SK-N-SH (cell line): Measurements from ENCODE around the gene BNIP5. TPM values are rescaled to one million over a fixed set of nuclear protein-coding genes. Genes with fewer than 3 reads are reported as not detected.

Source experiments
- CTCF ChIA-PET: fragments of 300-600, 350-600 bp; formaldehyde crosslinking; extraction: SDS; loops from one replicate; lab custom pipeline; 2021; lab: Yijun Ruan, JAX
- POLR2A ChIA-PET: fragments of 350-600 bp; sonication (Branson Sonifier 250); formaldehyde crosslinking; extraction: SDS; loops from one replicate; lab custom pipeline; 2020; ENCODE audit warnings: antibody characterized with exemption, inconsistent platforms; lab: Yijun Ruan, JAX
- DNase-seq: peaks from one replicate; pipeline ENCODE4 v3.0.0; 2012
- H2AFZ ChIP-seq: fragments of 200-600 bp; sonication (generic); 2 replicates; pipeline ENCODE4 v1.8.1; 2016; ENCODE audit warnings: antibody characterized with exemption, mild to moderate bottlenecking, low read depth
- H3F3A ChIP-seq: fragments of 200-600 bp; sonication (generic); replicated peaks from 2 replicates; pipeline ENCODE3; 2016; ENCODE audit warnings: antibody characterized with exemption, mild to moderate bottlenecking; ENCODE audit not compliant: insufficient read depth
- H3K27ac ChIP-seq, 2 experiments: fragments of 200-500 bp in 1 of 2; fragments of 200-600 bp in 1 of 2; sonication (Bioruptor generic) in 1 of 2; sonication (generic), shearing (Covaris generic) in 1 of 2; 2 replicates each; pipeline versions ENCODE4 v1.5.1 to v1.6.1; 2014 to 2016; ENCODE audit warnings: low read depth in 2 of 2, inconsistent platforms in 1 of 2, low read length in 1 of 2, mild to moderate bottlenecking in 1 of 2, mixed read lengths in 1 of 2
- H3K27me3 ChIP-seq: fragments of 200-600 bp; sonication (generic), shearing (Covaris generic); 2 replicates; pipeline ENCODE4 v1.6.1; 2016; ENCODE audit warnings: mixed run types; ENCODE audit not compliant: insufficient read depth
- H3K36me3 ChIP-seq, 2 experiments: fragments of 200-500 bp in 1 of 2; fragments of 200-600 bp in 1 of 2; sonication (Bioruptor generic) in 1 of 2; sonication (generic) in 1 of 2; replicated peaks in 1 of 2; 2 replicates each; pipeline versions ENCODE3 to v1.5.1; 2014 to 2016; ENCODE audit warnings: low read length in 1 of 2, mild to moderate bottlenecking in 1 of 2; ENCODE audit not compliant: insufficient read depth in 2 of 2, control insufficient read depth in 1 of 2
- H3K4me1 ChIP-seq, 2 experiments: fragments of 200-500 bp in 1 of 2; fragments of 200-600 bp in 1 of 2; sonication (Bioruptor generic) in 1 of 2; sonication (generic), shearing (Covaris generic) in 1 of 2; 2 replicates each; pipeline versions ENCODE4 v1.5.1 to v1.6.1; 2014 to 2016; ENCODE audit warnings: low read depth in 1 of 2, low read length in 1 of 2, mixed run types in 1 of 2; ENCODE audit not compliant: insufficient read depth in 2 of 2, control insufficient read depth in 1 of 2
- H3K4me2 ChIP-seq: fragments of 200-600 bp; sonication (generic), shearing (Covaris generic); 2 replicates; pipeline ENCODE4 v1.6.1; 2017; ENCODE audit warnings: mixed run types
- H3K4me3 ChIP-seq, 2 experiments: fragments of 200-500 bp in 1 of 2; fragments of 200-600 bp in 1 of 2; sonication (Bioruptor generic) in 1 of 2; sonication (generic), shearing (Covaris generic) in 1 of 2; 2 replicates each; pipeline versions ENCODE4 v1.5.1 to v1.8.1; 2014 to 2016; ENCODE audit warnings: low read depth in 2 of 2, inconsistent platforms in 1 of 2, low read length in 1 of 2, mild to moderate bottlenecking in 1 of 2, mixed read lengths in 1 of 2, moderate library complexity in 1 of 2
- H3K79me2 ChIP-seq: fragments of 200-600 bp; sonication (generic); 2 replicates; pipeline ENCODE4 v1.8.1; 2017; ENCODE audit warnings: mild to moderate bottlenecking; ENCODE audit not compliant: insufficient read depth
- H3K9ac ChIP-seq: fragments of 200-600 bp; sonication (generic); 2 replicates; pipeline ENCODE4 v1.6.1; 2017; ENCODE audit warnings: mixed run types
- H3K9me2 ChIP-seq: fragments of 200-600 bp; sonication (generic); 2 replicates; pipeline ENCODE4 v1.6.1; 2017; ENCODE audit warnings: mixed run types
- H3K9me3 ChIP-seq: fragments of 200-600 bp; sonication (generic); 2 replicates; pipeline ENCODE4 v1.6.1; 2017; ENCODE audit warnings: mixed run types, mild to moderate bottlenecking, moderate library complexity
- H4K20me1 ChIP-seq: fragments of 200-600 bp; sonication (generic); 2 replicates; pipeline ENCODE4 v1.6.1; 2017; ENCODE audit warnings: mild to moderate bottlenecking, mixed run types; ENCODE audit not compliant: insufficient read depth
- CHD2 ChIP-seq: fragments of 150-350 bp; IDR thresholded peaks from 2 replicates; pipeline ENCODE4 v1.6.1; 2018; ENCODE audit warnings: low read length; ENCODE audit not compliant: partially characterized antibody
- EP300 ChIP-seq, 2 experiments: IDR thresholded peaks; 2 replicates each; pipeline versions ENCODE4 v1.4.0 to v1.6.1; 2012; ENCODE audit warnings: borderline replicate concordance in 1 of 2, low read depth in 1 of 2, low read length in 1 of 2
- FOXM1 ChIP-seq: IDR thresholded peaks from 2 replicates; pipeline ENCODE4 v1.4.0; 2012; ENCODE audit warnings: low read depth, mild to moderate bottlenecking
- JUND ChIP-seq: IDR thresholded peaks from 2 replicates; pipeline ENCODE4 v1.4.0; 2012
- MXI1 ChIP-seq: IDR thresholded peaks from 2 replicates; pipeline ENCODE4 v1.6.1; 2012; ENCODE audit warnings: mild to moderate bottlenecking, low read depth, low read length, improper control_type of control experiment
- RFX5 ChIP-seq: IDR thresholded peaks from 2 replicates; pipeline ENCODE4 v1.6.1; 2012; ENCODE audit warnings: mild to moderate bottlenecking, improper control_type of control experiment, low read length
- RXRA ChIP-seq: IDR thresholded peaks from 2 replicates; pipeline ENCODE4 v1.4.0; 2012; ENCODE audit warnings: low read depth, mild to moderate bottlenecking, borderline replicate concordance
- SMC3 ChIP-seq: IDR thresholded peaks from 2 replicates; pipeline ENCODE4 v1.6.1; 2012; ENCODE audit warnings: low read depth, low read length, improper control_type of control experiment
- WGBS: methylation state at CpG from one replicate; pipeline ENCODE4 v1.1.6; 2017; ENCODE audit warnings: low lambda C conversion rate; 5-methylcytosine and 5-hydroxymethylcytosine counted together
- polyA plus RNA-seq, 3 experiments: library from polyadenylated mRNA; depleted of rRNA; stranded (reverse); fragments of >200 nt; gene quantifications; 2 replicates each; pipeline ENCODE4 v1.2.3, GENCODE V29; 2012

Gene BNIP5
- polyA plus RNA-seq, 1 of the 3 experiments (the other 2 are of a cell fraction) = not detected

DNA sequence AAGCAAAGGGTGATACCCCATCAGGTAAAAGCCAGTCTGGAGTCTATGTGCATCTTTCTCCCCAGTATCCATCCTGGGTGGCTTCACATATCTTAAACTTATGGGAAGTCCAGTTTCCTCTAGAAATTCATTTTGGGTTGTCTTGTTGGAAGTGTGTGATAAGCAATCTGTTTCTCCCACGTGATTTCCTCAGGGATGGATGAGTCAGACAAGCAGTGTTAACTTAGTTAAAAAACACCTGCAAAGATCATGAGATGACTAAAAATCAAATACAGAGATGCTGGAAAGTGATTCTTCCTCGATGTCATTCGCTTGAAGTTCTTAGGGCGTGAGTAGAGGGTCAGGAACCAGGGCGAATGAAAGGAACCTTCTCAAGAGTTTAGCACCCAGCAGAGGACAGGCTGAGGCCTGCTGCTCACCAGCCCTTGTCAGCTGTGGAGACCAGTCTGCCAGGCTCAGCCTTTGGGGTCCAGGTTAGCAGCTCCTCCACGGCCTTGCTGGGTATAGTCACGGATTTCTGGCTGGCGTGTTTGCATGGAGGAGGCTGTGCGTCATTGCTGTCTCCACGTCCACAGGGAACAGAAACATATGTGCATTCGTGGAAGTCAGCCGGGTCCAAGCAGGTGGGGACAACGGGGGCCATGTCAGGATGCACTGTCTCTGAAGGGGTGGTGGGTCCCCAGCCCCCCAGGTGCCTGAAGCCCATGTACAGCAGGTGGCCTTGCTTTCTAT is 69.6 kb downstream of the BNIP5 start:
- Histone ChIP-seq H3K9ac (no peak overlapping the region), H3K4me2 (no peak overlapping the region), H3F3A (no peaks in the 10 kb centered on the region), H3K9me2 (no peaks in the 10 kb centered on the region), H3K79me2 (no peaks in the 10 kb centered on the region), H3K27ac (no peak overlapping the region), H4K20me1 (no peaks in the 10 kb centered on the region), H3K9me3 (no peaks in the 10 kb centered on the region), H3K4me3 (no peak overlapping the region), H3K27me3 (no peaks in the 10 kb centered on the region; the same call in 1 of the 2 replicates), H3K4me1 (peaks cover 0 to 7% of the 10 kb centered on the region in 2 experiments; a peak in 1 of 4 replicates), H2AFZ (no peak overlapping the region), H3K36me3 (no peaks in the 10 kb centered on the region)
- POLR2A ChIA-PET = no interaction called here
- WGBS = 78% methylated on average over 11 of the region's 13 CpGs
- CTCF ChIA-PET = interaction anchor here (1.2 kb wide), 1 partner anchor 24 kb away, joined by 3 read pairs; no protein-coding TSS in a partner anchor
- TF ChIP-seq MXI1 (no peak), EP300 (IDR thresholded peaks at IDR 0.05; ENCODE audit: borderline replicate concordance in 1 of 2, low read depth in 1 of 2, low read length in 1 of 2) (no peak), JUND (no peak), RXRA (no peak), SMC3 (no peak), RFX5 (no peak), CHD2 (no peak), FOXM1 (no peak)
- DNase-seq = no peak

Other genes starting within 250 kb of the BNIP5 start
- 1.9 and 2.3 TPM in 2 replicates for gene MAPK13, start 206.4 kb downstream of the BNIP5 start, polyA plus RNA-seq (2012; rRNA removed)
- gene BRPF3, start 140.1 kb downstream of the BNIP5 start, polyA plus RNA-seq (2012; rRNA removed) = 11.7 and 15.4 TPM in 2 replicates
- not detected in 2 replicates for gene PNPLA1, start 66.8 kb downstream of the BNIP5 start, polyA plus RNA-seq (2012; rRNA removed)
- gene ETV7, start 50.8 kb upstream of the BNIP5 start, polyA plus RNA-seq (2012; rRNA removed) = 0.31 and 0.39 TPM in 2 replicates
- gene PXT1, start 106.0 kb upstream of the BNIP5 start, polyA plus RNA-seq (2012; rRNA removed) = not detected in 2 replicates
- 29.0 and 36.1 TPM in 2 replicates for gene KCTD20, start 106.1 kb upstream of the BNIP5 start, polyA plus RNA-seq (2012; rRNA removed)
- 10.2 and 12.0 TPM in 2 replicates for gene STK38, start 210.6 kb upstream of the BNIP5 start, polyA plus RNA-seq (2012; rRNA removed)